SK-N-SH (cell line): ENCODE measurements around the gene DENND5B. TPM values are rescaled to one million over a fixed set of nuclear protein-coding genes. Genes with fewer than 3 reads are reported as not detected.
A peak's percentile ranks its signal among the peaks of the same experiment; 100 is the strongest.

Experiments
- CTCF ChIA-PET: fragments of 300-600, 350-600 bp; formaldehyde crosslinking; extraction: SDS; loops from one replicate; lab custom pipeline; 2021; lab: Yijun Ruan, JAX
- POLR2A ChIA-PET: fragments of 350-600 bp; sonication (Branson Sonifier 250); formaldehyde crosslinking; extraction: SDS; loops from one replicate; lab custom pipeline; 2020; ENCODE audit warnings: antibody characterized with exemption, inconsistent platforms; lab: Yijun Ruan, JAX
- DNase-seq: peaks from one replicate; pipeline ENCODE4 v3.0.0; 2012
- H2AFZ ChIP-seq: fragments of 200-600 bp; sonication (generic); 2 replicates; pipeline ENCODE4 v1.8.1; 2016; ENCODE audit warnings: antibody characterized with exemption, mild to moderate bottlenecking, low read depth
- H3F3A ChIP-seq: fragments of 200-600 bp; sonication (generic); replicated peaks from 2 replicates; pipeline ENCODE3; 2016; ENCODE audit warnings: antibody characterized with exemption, mild to moderate bottlenecking; ENCODE audit not compliant: insufficient read depth
- H3K27ac ChIP-seq, 2 experiments: fragments of 200-500 bp in 1 of 2; fragments of 200-600 bp in 1 of 2; sonication (Bioruptor generic) in 1 of 2; sonication (generic), shearing (Covaris generic) in 1 of 2; 2 replicates each; pipeline versions ENCODE4 v1.5.1 to v1.6.1; 2014 to 2016; ENCODE audit warnings: low read depth in 2 of 2, inconsistent platforms in 1 of 2, low read length in 1 of 2, mild to moderate bottlenecking in 1 of 2, mixed read lengths in 1 of 2
- H3K27me3 ChIP-seq: fragments of 200-600 bp; sonication (generic), shearing (Covaris generic); 2 replicates; pipeline ENCODE4 v1.6.1; 2016; ENCODE audit warnings: mixed run types; ENCODE audit not compliant: insufficient read depth
- H3K36me3 ChIP-seq, 2 experiments: fragments of 200-500 bp in 1 of 2; fragments of 200-600 bp in 1 of 2; sonication (Bioruptor generic) in 1 of 2; sonication (generic) in 1 of 2; replicated peaks in 1 of 2; 2 replicates each; pipeline versions ENCODE3 to v1.5.1; 2014 to 2016; ENCODE audit warnings: low read length in 1 of 2, mild to moderate bottlenecking in 1 of 2; ENCODE audit not compliant: insufficient read depth in 2 of 2, control insufficient read depth in 1 of 2
- H3K4me1 ChIP-seq, 2 experiments: fragments of 200-500 bp in 1 of 2; fragments of 200-600 bp in 1 of 2; sonication (Bioruptor generic) in 1 of 2; sonication (generic), shearing (Covaris generic) in 1 of 2; 2 replicates each; pipeline versions ENCODE4 v1.5.1 to v1.6.1; 2014 to 2016; ENCODE audit warnings: low read depth in 1 of 2, low read length in 1 of 2, mixed run types in 1 of 2; ENCODE audit not compliant: insufficient read depth in 2 of 2, control insufficient read depth in 1 of 2
- H3K4me2 ChIP-seq: fragments of 200-600 bp; sonication (generic), shearing (Covaris generic); 2 replicates; pipeline ENCODE4 v1.6.1; 2017; ENCODE audit warnings: mixed run types
- H3K4me3 ChIP-seq, 2 experiments: fragments of 200-500 bp in 1 of 2; fragments of 200-600 bp in 1 of 2; sonication (Bioruptor generic) in 1 of 2; sonication (generic), shearing (Covaris generic) in 1 of 2; 2 replicates each; pipeline versions ENCODE4 v1.5.1 to v1.8.1; 2014 to 2016; ENCODE audit warnings: low read depth in 2 of 2, inconsistent platforms in 1 of 2, low read length in 1 of 2, mild to moderate bottlenecking in 1 of 2, mixed read lengths in 1 of 2, moderate library complexity in 1 of 2
- H3K79me2 ChIP-seq: fragments of 200-600 bp; sonication (generic); 2 replicates; pipeline ENCODE4 v1.8.1; 2017; ENCODE audit warnings: mild to moderate bottlenecking; ENCODE audit not compliant: insufficient read depth
- H3K9ac ChIP-seq: fragments of 200-600 bp; sonication (generic); 2 replicates; pipeline ENCODE4 v1.6.1; 2017; ENCODE audit warnings: mixed run types
- H3K9me2 ChIP-seq: fragments of 200-600 bp; sonication (generic); 2 replicates; pipeline ENCODE4 v1.6.1; 2017; ENCODE audit warnings: mixed run types
- H3K9me3 ChIP-seq: fragments of 200-600 bp; sonication (generic); 2 replicates; pipeline ENCODE4 v1.6.1; 2017; ENCODE audit warnings: mixed run types, mild to moderate bottlenecking, moderate library complexity
- H4K20me1 ChIP-seq: fragments of 200-600 bp; sonication (generic); 2 replicates; pipeline ENCODE4 v1.6.1; 2017; ENCODE audit warnings: mild to moderate bottlenecking, mixed run types; ENCODE audit not compliant: insufficient read depth
- CHD2 ChIP-seq: fragments of 150-350 bp; IDR thresholded peaks from 2 replicates; pipeline ENCODE4 v1.6.1; 2018; ENCODE audit warnings: low read length; ENCODE audit not compliant: partially characterized antibody
- FOXJ3 ChIP-seq: sonication (generic); formaldehyde crosslinking; IDR thresholded peaks from 2 replicates; pipeline ENCODE4 v1.5.1; 2020; ENCODE audit warnings: mild to moderate bottlenecking, missing genetic modification reagents
- FOXM1 ChIP-seq: IDR thresholded peaks from 2 replicates; pipeline ENCODE4 v1.4.0; 2012; ENCODE audit warnings: low read depth, mild to moderate bottlenecking
- GATA2 ChIP-seq: sonication (generic); formaldehyde crosslinking; IDR thresholded peaks from 2 replicates; pipeline ENCODE4 v1.5.0; 2020; ENCODE audit warnings: mild to moderate bottlenecking, missing genetic modification reagents
- MEF2A ChIP-seq: IDR thresholded peaks from 2 replicates; pipeline ENCODE4 v1.4.0; 2012; ENCODE audit warnings: low read depth, borderline replicate concordance
- NFIC ChIP-seq: IDR thresholded peaks from 2 replicates; pipeline ENCODE4 v1.4.0; 2012; ENCODE audit warnings: borderline replicate concordance
- NRF1 ChIP-seq: IDR thresholded peaks from 2 replicates; pipeline ENCODE4 v1.6.1; 2012; ENCODE audit warnings: low read depth, mild to moderate bottlenecking, low read length
- POLR2AphosphoS5 ChIP-seq: IDR thresholded peaks from 2 replicates; pipeline ENCODE4 v1.6.1; 2012; ENCODE audit warnings: low read depth, low read length
- RCOR1 ChIP-seq: fragments of 150-350 bp; IDR thresholded peaks from 2 replicates; pipeline ENCODE4 v1.6.1; 2017; ENCODE audit warnings: antibody characterized with exemption, low read length
- REST ChIP-seq: IDR thresholded peaks from 2 replicates; pipeline ENCODE4 v1.6.1; 2012; ENCODE audit warnings: mild to moderate bottlenecking, low read depth, low read length, moderate library complexity
- RFX5 ChIP-seq: IDR thresholded peaks from 2 replicates; pipeline ENCODE4 v1.6.1; 2012; ENCODE audit warnings: mild to moderate bottlenecking, improper control_type of control experiment, low read length
- SIN3A ChIP-seq: IDR thresholded peaks from 2 replicates; pipeline ENCODE4 v1.6.1; 2012; ENCODE audit warnings: low read depth, mild to moderate bottlenecking, low read length, moderate library complexity, borderline replicate concordance
- SMC3 ChIP-seq: IDR thresholded peaks from 2 replicates; pipeline ENCODE4 v1.6.1; 2012; ENCODE audit warnings: low read depth, low read length, improper control_type of control experiment
- TAF1 ChIP-seq: IDR thresholded peaks from 2 replicates; pipeline ENCODE4 v1.6.1; 2012; ENCODE audit warnings: low read depth, mild to moderate bottlenecking, low read length, moderate library complexity, borderline replicate concordance
- TCF12 ChIP-seq: IDR thresholded peaks from 2 replicates; pipeline ENCODE4 v1.4.0; 2012
- TEAD4 ChIP-seq: IDR thresholded peaks from 2 replicates; pipeline ENCODE4 v1.4.0; 2012; ENCODE audit warnings: mild to moderate bottlenecking, borderline replicate concordance; ENCODE audit not compliant: insufficient read depth
- WGBS: methylation state at CpG from one replicate; pipeline ENCODE4 v1.1.6; 2017; ENCODE audit warnings: low lambda C conversion rate; 5-methylcytosine and 5-hydroxymethylcytosine counted together
- polyA plus RNA-seq, 3 experiments: library from polyadenylated mRNA; depleted of rRNA; stranded (reverse); fragments of >200 nt; gene quantifications; 2 replicates each; pipeline ENCODE4 v1.2.3, GENCODE V29; 2012
- TF ChIP-seq, protein P1 (sequence below): fragments of 200-600 bp; sonication (generic); IDR thresholded peaks from 2 replicates; pipeline ENCODE4 v1.6.1; 2017; ENCODE audit warnings: antibody characterized with exemption, mild to moderate bottlenecking, moderate library complexity
- TF ChIP-seq, protein P2 (sequence below): fragments of 150-350 bp; IDR thresholded peaks from 2 replicates; pipeline ENCODE4 v1.6.1; 2016; ENCODE audit warnings: mild to moderate bottlenecking, low read depth, low read length

Gene DENND5B
- polyA plus RNA-seq, 1 of the 3 experiments (the other 2 are of a cell fraction): 5.3 TPM

GRCh38 chr12:31507966-31508365 is 83.0 kb downstream of the DENND5B start:
- POLR2A ChIA-PET: no interaction called here
- TF ChIP-seq REST: no peak
- TF ChIP-seq POLR2AphosphoS5: no peak
- TF ChIP-seq MEF2A: no peak
- no peak for TF ChIP-seq RCOR1
- no peak for TF ChIP-seq FOXJ3 (CRISPR knock-in tag)
- no peak for TF ChIP-seq FOXM1
- no peak for TF ChIP-seq GATA2
- TF ChIP-seq NRF1: no peak
- TF ChIP-seq TAF1: no peak
- no peak for TF ChIP-seq NFIC
- TF ChIP-seq, protein P1, sequence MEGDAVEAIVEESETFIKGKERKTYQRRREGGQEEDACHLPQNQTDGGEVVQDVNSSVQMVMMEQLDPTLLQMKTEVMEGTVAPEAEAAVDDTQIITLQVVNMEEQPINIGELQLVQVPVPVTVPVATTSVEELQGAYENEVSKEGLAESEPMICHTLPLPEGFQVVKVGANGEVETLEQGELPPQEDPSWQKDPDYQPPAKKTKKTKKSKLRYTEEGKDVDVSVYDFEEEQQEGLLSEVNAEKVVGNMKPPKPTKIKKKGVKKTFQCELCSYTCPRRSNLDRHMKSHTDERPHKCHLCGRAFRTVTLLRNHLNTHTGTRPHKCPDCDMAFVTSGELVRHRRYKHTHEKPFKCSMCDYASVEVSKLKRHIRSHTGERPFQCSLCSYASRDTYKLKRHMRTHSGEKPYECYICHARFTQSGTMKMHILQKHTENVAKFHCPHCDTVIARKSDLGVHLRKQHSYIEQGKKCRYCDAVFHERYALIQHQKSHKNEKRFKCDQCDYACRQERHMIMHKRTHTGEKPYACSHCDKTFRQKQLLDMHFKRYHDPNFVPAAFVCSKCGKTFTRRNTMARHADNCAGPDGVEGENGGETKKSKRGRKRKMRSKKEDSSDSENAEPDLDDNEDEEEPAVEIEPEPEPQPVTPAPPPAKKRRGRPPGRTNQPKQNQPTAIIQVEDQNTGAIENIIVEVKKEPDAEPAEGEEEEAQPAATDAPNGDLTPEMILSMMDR: no peak
- TF ChIP-seq TCF12: no peak
- TF ChIP-seq, protein P2, sequence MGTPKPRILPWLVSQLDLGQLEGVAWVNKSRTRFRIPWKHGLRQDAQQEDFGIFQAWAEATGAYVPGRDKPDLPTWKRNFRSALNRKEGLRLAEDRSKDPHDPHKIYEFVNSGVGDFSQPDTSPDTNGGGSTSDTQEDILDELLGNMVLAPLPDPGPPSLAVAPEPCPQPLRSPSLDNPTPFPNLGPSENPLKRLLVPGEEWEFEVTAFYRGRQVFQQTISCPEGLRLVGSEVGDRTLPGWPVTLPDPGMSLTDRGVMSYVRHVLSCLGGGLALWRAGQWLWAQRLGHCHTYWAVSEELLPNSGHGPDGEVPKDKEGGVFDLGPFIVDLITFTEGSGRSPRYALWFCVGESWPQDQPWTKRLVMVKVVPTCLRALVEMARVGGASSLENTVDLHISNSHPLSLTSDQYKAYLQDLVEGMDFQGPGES: no peak
- no peak for TF ChIP-seq TEAD4
- no peak for TF ChIP-seq RFX5
- no peak for TF ChIP-seq CHD2
- TF ChIP-seq SIN3A: no peak
- TF ChIP-seq SMC3: no peak
- H3K79me2 ChIP-seq: peaks cover 71% of the 10 kb centered on the region

More at GRCh38 chr12:31507966-31508365, 83.0 kb downstream of the DENND5B start:
- Histone ChIP-seq H3K9me3 (peaks cover 6% of the 10 kb centered on the region; the same call in 1 of the 2 replicates), H3K27ac (peak overlapping the region; percentile 8 to 80; a peak in 3 of 4 replicates), H4K20me1 (no peaks in the 10 kb centered on the region), H2AFZ (no peak overlapping the region), H3K4me3 (no peak overlapping the region), H3K4me2 (no peak overlapping the region), H3F3A (peaks cover 25% of the 10 kb centered on the region), H3K9me2 (no peaks in the 10 kb centered on the region), H3K4me1 (peaks cover 0 to 7% of the 10 kb centered on the region in 2 experiments; a peak in 2 of 4 replicates), H3K36me3 (no peaks in the 10 kb centered on the region), H3K27me3 (no peaks in the 10 kb centered on the region), H3K9ac (no peak overlapping the region)
- CTCF ChIA-PET: no interaction called here
- WGBS: 80% methylated on average over 1 of the region's 1 CpG
- DNase-seq: no peak
